Measurements from ENCODE around the gene SC5D. TPM values are rescaled to one million over a fixed set of nuclear protein-coding genes. Genes with fewer than 3 reads are reported as not detected.

SC5D gene
- total RNA-seq, 1 experiment from 2014 or later = 21.7 TPM

- DNase-seq (ENCODE audit: extremely low read depth, low read depth) = no peak
Observed at GRCh38 chr11:121291319-121291718, 1.3 kb upstream of the SC5D start.

GRCh38 chr11:121291896-121292494 lies 576 bp upstream of the SC5D start:
- no peak for DNase-seq (ENCODE audit: extremely low read depth, low read depth)

GRCh38 chr11:121293288-121293594 lies 670 bp downstream of the SC5D start:
- no peak for DNase-seq (ENCODE audit: extremely low read depth, low read depth)

- DNase-seq (ENCODE audit: extremely low read depth, low read depth) = no peak
Observed at GRCh38 chr11:121295246-121296029, 2.9 kb downstream of the SC5D start.

- no peak for DNase-seq (ENCODE audit: extremely low read depth, low read depth)
Observed at GRCh38 chr11:121297872-121298271, 5.3 kb downstream of the SC5D start.

GRCh38 chr11:121298774-121299173 lies 6.2 kb downstream of the SC5D start:
- no peak for DNase-seq (ENCODE audit: extremely low read depth, low read depth)

GRCh38 chr11:121299417-121299816 lies 6.8 kb downstream of the SC5D start:
- no peak for DNase-seq (ENCODE audit: extremely low read depth, low read depth)

GRCh38 chr11:121300313-121300971 lies 7.9 kb downstream of the SC5D start:
- no peak for DNase-seq (ENCODE audit: extremely low read depth, low read depth)

GRCh38 chr11:121300972-121301699 lies 8.6 kb downstream of the SC5D start:
- no peak for DNase-seq (ENCODE audit: extremely low read depth, low read depth)

- no peak for DNase-seq (ENCODE audit: extremely low read depth, low read depth)
Observed at GRCh38 chr11:121304759-121305158, 12.2 kb downstream of the SC5D start.

- DNase-seq (ENCODE audit: extremely low read depth, low read depth) = no peak
Observed at GRCh38 chr11:121308816-121309215, 16.2 kb downstream of the SC5D start.

- no peak for DNase-seq (ENCODE audit: extremely low read depth, low read depth)
Observed at GRCh38 chr11:121309688-121310087, 17.1 kb downstream of the SC5D start.

GRCh38 chr11:121310908-121311307 lies 18.3 kb downstream of the SC5D start:
- DNase-seq (ENCODE audit: extremely low read depth, low read depth) = no peak

- DNase-seq (ENCODE audit: extremely low read depth, low read depth) = no peak
Observed at GRCh38 chr11:121311373-121311772, 18.8 kb downstream of the SC5D start.

- DNase-seq (ENCODE audit: extremely low read depth, low read depth) = no peak
Observed at GRCh38 chr11:121312483-121312882, 19.9 kb downstream of the SC5D start.

- peak; percentile 16 for DNase-seq (ENCODE audit: extremely low read depth, low read depth)
Observed at GRCh38 chr11:121318848-121319834, 26.6 kb downstream of the SC5D start.

GRCh38 chr11:121321614-121322243 lies 29.2 kb downstream of the SC5D start:
- no peak for DNase-seq (ENCODE audit: extremely low read depth, low read depth)

GRCh38 chr11:121323046-121323607 lies 30.6 kb downstream of the SC5D start:
- DNase-seq (ENCODE audit: extremely low read depth, low read depth) = no peak

GRCh38 chr11:121326230-121326629 lies 33.7 kb downstream of the SC5D start:
- DNase-seq (ENCODE audit: extremely low read depth, low read depth) = no peak

Data from NCI-H460 (cell line).